ENCODE data around the gene SCAMP4. TPM values are rescaled to one million over a fixed set of nuclear protein-coding genes. Genes with fewer than 3 reads are reported as not detected.

SCAMP4 gene
- total and polyA plus RNA-seq, 2 of the 13 experiments (the other 11 are each of a cell fraction or from before 2014, with no cell fraction given) = 10.7 to 13.7 TPM

GRCh38 chr19:1942078-1942933, 37.1 kb downstream of the SCAMP4 start (continued):
- TF ChIP-seq FOXO4 (CRISPR knock-in tag; conservative IDR thresholded peaks at IDR 0.05) = no peak

- Histone ChIP-seq H3K9me3 (ENCODE audit: low read length) (no peaks in the 10 kb centered on the region), H3K36me3 (replicated peaks in 1 of 2; ENCODE audit: control insufficient read depth in 1 of 2, insufficient read depth in 2 of 2, low read length in 2 of 2) (peaks cover 0 to 5% of the 10 kb centered on the region in 2 experiments; a peak in 1 of 5 replicates), H3K27ac (ENCODE audit: extremely low read length, insufficient read depth, low read length) (peak overlapping the region; percentile 84), H3K27me3 (ENCODE audit: control insufficient read depth in 1 of 2, insufficient read depth in 2 of 2, low read length in 2 of 2) (no peaks in the 10 kb centered on the region; a peak in 1 of 5 replicates), H3K79me2 (ENCODE audit: insufficient read depth, low read length) (peaks cover 51% of the 10 kb centered on the region), H3K4me2 (ENCODE audit: low read depth, low read length) (peak overlapping the region; percentile 97), H3K4me3 (replicated peaks in 1 of 3; ENCODE audit: insufficient read depth in 1 of 3, low read depth in 2 of 3, low read length in 3 of 3) (peak overlapping the region; percentile 87 to 95 (median 95)), H3K9ac (ENCODE audit: insufficient read depth, low read depth, low read length) (peak overlapping the region; percentile 76), H2AFZ (ENCODE audit: low read length) (no peak overlapping the region), H4K20me1 (ENCODE audit: insufficient read depth, low read length) (peaks cover 46% of the 10 kb centered on the region), H3K4me1 (ENCODE audit: insufficient read depth, low read length) (peaks cover 31% of the 10 kb centered on the region)
- ATAC-seq (peak; percentile 2; the same call in 2 of the 3 replicates), FAIRE-seq (no peak), DNase-seq (ENCODE audit: low spot score) (no peak)
- WGBS (ENCODE audit: low lambda C conversion rate) = 40% methylated on average over 7 of the region's 21 CpGs
- in situ Hi-C loops (cut with HindIII; ENCODE audit: extremely low pct_ligation_motif_present, low pct_unique_long_range_greater_than_20kb) (no loop called here), intact Hi-C loops (cut with micrococcal nuclease; ENCODE audit: unreplicated experiment) (no loop called here)
- CTCF ChIA-PET (ENCODE audit: low intra/inter-chr PET ratio, low total read pairs) = no interaction called here
- BruUV-seq (replicated peaks) = no TSS peak
- POLR2A ChIA-PET = interaction anchor here (0.6 kb wide), 2 partner anchors 43 to 211 kb away, joined by 3 read pairs; no protein-coding TSS in a partner anchor
- TF ChIP-seq ZNF891 (CRISPR knock-in tag; IDR thresholded peaks at IDR 0.05) (no peak), ZBTB40 (IDR thresholded peaks at IDR 0.05) (no peak), ZBTB40 (CRISPR knock-in tag; IDR thresholded peaks at IDR 0.05) (no peak), HOXA5 (CRISPR knock-in tag; IDR thresholded peaks at IDR 0.05) (no peak), ATF7-NPFF (CRISPR knock-in tag; IDR thresholded peaks at IDR 0.05; ENCODE audit: low read depth) (no peak), SALL2 (CRISPR knock-in tag; IDR thresholded peaks at IDR 0.05) (no peak), RBFOX2 (IDR thresholded peaks at IDR 0.05; ENCODE audit: low read depth, low read length) (no peak), TFDP1 (CRISPR knock-in tag; IDR thresholded peaks at IDR 0.05; ENCODE audit: borderline replicate concordance) (no peak)
Measured at GRCh38 chr19:1942934-1943555, 37.8 kb downstream of the SCAMP4 start.

Data from HepG2 (cell line).